Left cardiac atrium (tissue), 4 donors: Measurements from ENCODE around the gene RPP14. TPM values are rescaled to one million over a fixed set of nuclear protein-coding genes. Genes with fewer than 3 reads are reported as not detected.

ENCODE experiments used
- ATAC-seq, 2 donors: fragments of 200-7000 bp; cut with Tn5 transposase; one replicate each; pipeline ENCODE4 v1.9.1; 2020; ENCODE audit warnings: mild to moderate bottlenecking in 2 of 2, moderate library complexity in 2 of 2
- DNase-seq: peaks from one replicate; pipeline ENCODE4 v3.0.0-alpha.2; 2020
- intact Hi-C, 2 donors: fragments of 100-400 bp; cut with DNase I; formaldehyde crosslinking; loops; one replicate each; pipeline versions ENCODE4 v1.14.1 to v1.15.1; 2022 to 2023
- total RNA-seq, 2 donors: library from RNA; stranded (reverse); fragmentation: NEBNext Ultra II Directional; extraction: Animal tissue kit (Norgen Biotek cat#: 25700); gene quantifications; one replicate each; pipeline ENCODE4 v1.2.1, GENCODE V29; 2021
- donor health status: DM: no; HTN: yes; CAD: no.
- donor health status: DM: no; HTN: yes; CAD: no; lungs with severe emphysema.
- donor health status: DM: yes; HTN: yes; CAD: no.
- donor health status: Dilated cardiomyopathy.

RPP14 gene
- total RNA-seq, 2 donors from 2014 or later: 19.0 to 24.2 TPM

DNA sequence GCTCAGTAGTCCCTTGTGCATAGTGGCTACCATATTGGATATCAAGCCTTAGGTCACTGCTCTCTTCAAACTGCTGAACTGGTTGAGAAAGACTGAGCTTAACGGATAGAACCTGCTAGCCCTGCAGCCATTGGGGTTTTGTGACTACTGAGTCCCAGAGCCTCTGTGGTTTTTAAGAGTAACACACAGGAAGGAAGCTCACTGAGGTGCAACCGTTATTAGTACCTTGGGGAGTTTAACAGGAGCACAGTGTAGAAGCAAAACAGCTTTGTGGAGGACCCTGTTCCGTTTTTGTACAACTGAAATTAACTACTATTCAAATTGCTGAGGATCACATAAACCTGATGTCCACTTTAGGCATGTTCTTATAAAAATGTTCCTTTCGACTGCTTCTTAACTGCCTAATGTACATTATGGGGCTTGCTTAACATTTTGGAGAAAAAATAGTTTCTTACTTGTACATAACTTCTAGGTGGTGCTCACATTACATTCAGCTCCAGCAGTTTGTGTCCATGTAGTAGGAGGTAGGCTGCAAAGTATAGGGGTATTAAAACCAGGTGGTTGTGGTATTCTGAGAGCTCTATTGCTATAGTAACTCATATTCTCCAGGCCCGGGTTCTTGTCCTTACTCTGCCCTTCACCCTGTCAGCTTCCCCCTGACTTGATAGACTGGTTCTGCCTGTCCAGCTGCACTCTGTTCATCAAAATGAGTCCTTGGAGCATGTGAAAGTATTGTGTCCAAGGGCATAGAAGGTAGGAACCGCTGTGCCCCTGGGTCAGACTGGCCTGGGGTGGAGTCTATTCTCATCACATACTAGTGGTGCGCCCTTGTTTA is 44.0 kb downstream of the RPP14 start:
- intact Hi-C loops: no loop called here
- DNase-seq (no peak), ATAC-seq (no peak)

GRCh38 chr3:58350627-58351013 is 44.6 kb downstream of the RPP14 start:
- ATAC-seq: no peak
- intact Hi-C loops: no loop called here
- no peak for DNase-seq

DNA sequence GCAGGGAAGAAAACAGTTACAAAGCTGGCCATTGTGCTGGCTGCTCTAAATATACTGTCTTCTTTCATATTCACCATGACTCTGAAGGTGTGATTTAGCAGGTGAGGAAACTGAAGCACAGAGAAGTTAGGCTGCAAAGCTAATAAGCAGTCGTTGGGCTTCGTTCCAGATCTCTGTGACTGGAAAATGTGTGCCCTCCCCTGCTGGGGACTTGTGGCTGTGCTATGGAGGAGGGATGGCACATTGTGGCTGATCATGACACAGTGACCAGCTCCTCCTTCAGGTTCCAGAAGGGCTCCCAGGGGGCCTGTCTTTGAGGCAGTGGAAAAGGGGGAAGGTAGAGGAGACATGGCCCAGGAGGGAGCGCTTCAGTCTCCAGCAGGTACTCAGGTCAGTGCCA is 45.9 kb downstream of the RPP14 start:
- DNase-seq (no peak), ATAC-seq (no peak)
- intact Hi-C loops: no loop called here

DNA sequence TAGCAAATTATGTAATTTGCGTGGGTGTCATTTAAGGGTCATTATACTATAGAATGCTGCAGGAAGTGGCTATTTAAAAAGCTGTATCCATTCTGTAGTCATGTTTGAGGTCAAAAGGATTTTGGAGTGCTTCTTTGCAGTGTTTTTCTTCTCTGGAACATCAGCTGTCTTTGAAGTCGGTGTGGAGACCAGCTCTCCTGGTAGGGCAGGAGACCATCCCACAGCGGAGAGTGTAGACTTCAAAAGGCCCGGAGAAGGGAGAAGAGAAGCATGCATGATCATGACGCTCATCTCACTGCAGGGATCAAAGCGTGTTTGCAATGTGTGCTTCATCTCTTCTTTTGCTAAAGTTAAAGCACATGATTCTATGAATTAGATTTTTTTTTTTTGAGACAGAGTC is 46.6 kb downstream of the RPP14 start:
- no peak for DNase-seq
- intact Hi-C loops: no loop called here
- ATAC-seq: no peak

GRCh38 chr3:58353722-58354553 is 47.9 kb downstream of the RPP14 start:
- intact Hi-C loops: no loop called here
- DNase-seq: no peak
- ATAC-seq: peak in 1 of 2 donors; percentile 27

- intact Hi-C loops: no loop called here
- ATAC-seq: peak in 1 of 2 donors; percentile 21
- DNase-seq: no peak
These were observed 49.1 kb downstream of the RPP14 start for GRCh38 chr3:58355179-58355578.

DNA sequence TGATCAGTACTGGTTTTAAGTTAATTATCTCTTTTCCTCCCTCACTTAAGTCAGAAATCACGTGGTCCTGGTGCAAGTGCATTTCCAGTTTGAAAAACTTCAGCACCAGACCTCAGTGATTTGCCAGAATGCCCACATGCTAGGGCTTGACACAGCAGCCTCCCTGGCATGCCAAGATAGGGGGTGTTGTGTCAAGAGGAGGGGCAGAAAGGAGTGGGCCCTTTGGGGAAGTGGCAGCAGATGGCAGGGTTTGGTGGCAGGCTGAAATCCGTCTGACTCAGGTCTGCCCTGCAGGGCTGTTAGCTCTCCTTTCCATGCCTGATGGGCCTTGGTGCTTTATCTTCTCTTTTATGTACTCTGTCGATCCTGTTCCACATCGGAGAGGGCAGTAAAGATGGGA is 50.0 kb downstream of the RPP14 start:
- peak; percentile 45 to 49 for ATAC-seq
- intact Hi-C loops: no loop called here
- DNase-seq: no peak

- intact Hi-C loops: no loop called here
- ATAC-seq (no peak), DNase-seq (no peak)
These were observed 51.4 kb downstream of the RPP14 start for GRCh38 chr3:58357402-58357801.

DNA sequence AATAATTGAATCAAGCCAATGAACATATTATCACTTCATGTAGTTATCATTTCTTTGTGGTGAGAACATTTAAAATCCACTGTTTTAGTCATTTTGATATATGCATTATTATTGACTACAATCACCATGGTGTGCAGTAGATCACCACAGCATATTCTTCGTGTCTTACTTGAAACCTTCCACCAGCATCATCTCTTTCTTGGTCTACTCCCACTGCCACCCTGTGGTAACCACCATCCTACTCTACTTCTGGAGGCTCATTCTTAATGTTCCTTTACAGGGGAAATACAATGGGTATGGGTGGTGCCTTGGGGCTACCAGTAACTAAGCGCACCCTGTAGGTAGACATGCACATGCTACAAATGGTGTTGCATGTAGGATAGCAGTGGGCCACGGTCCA is 52.0 kb downstream of the RPP14 start:
- DNase-seq: no peak
- no peak for ATAC-seq
- intact Hi-C loops: no loop called here

DNA sequence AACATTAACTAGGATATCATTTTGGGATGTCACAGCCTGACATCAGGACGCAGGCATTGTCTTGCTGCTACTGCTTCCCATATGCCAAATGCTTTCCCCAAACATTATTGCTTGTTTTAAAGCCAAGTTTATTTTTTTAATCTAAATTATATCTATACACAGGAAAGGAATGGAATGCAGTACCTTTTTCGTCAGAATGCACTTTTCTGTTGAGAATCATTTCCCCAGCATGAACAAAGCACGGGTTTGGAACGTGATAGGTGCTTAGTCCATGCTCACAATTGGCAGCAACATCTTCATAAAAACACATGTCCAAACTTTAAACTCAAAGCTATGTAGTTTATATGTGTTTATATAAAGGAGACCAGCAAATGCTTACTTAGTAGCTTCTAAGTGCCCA is 52.8 kb downstream of the RPP14 start:
- DNase-seq (no peak), ATAC-seq (no peak)
- intact Hi-C loops: no loop called here

- no peak for DNase-seq
- intact Hi-C loops: no loop called here
- no peak for ATAC-seq
These were observed 53.6 kb downstream of the RPP14 start for GRCh38 chr3:58359621-58360020.

DNA sequence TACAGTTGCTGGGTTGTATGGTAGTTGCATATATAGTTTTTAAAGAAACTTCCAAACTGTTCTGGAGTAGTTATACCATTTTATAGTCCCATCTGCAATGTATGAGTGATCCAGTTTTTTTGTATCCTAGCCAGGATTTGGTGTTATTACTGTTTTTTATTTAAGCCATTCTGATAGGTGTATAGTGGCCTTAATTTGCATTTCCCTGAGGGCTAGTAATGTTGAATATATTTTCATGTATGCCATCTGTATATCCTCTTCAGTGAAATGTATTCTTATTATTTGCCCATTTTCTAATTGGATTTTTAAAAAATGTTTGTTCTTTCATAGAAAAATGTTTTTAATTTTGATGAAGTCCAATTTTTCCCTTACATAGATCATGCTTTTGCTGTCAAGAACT is 55.8 kb downstream of the RPP14 start:
- DNase-seq (no peak), ATAC-seq (no peak)
- intact Hi-C loops: no loop called here

GRCh38 chr3:58366699-58367098 is 60.7 kb downstream of the RPP14 start:
- intact Hi-C loops: no loop called here
- no peak for DNase-seq
- ATAC-seq: no peak

- DNase-seq (no peak), ATAC-seq (no peak)
- intact Hi-C loops: no loop called here
These were observed 63.0 kb downstream of the RPP14 start for GRCh38 chr3:58369038-58369437.

Other genes starting within 250 kb of the RPP14 start
- 1 to 10 TPM; 1.4 to 3.4 TPM for gene DNASE1L3, start 95.3 kb upstream of the RPP14 start, total RNA-seq
- 10 to 100 TPM in 1 of 2 donors, 1 to 10 TPM in 1; 7.0 to 11.7 TPM for gene ABHD6, start 68.5 kb upstream of the RPP14 start, total RNA-seq
- 10 to 100 TPM in 1 of 2 donors, 1 to 10 TPM in 1; 8.1 to 12.1 TPM for gene HTD2, start 275 bp downstream of the RPP14 start, total RNA-seq
- gene PXK, start 26.6 kb downstream of the RPP14 start, total RNA-seq: 10 to 100 TPM; 13.3 to 15.1 TPM
- gene PDHB, start 127.6 kb downstream of the RPP14 start, total RNA-seq: 100 to 1,000 TPM; 121 to 146 TPM
- 1 to 10 TPM; 5.3 to 7.1 TPM for gene KCTD6, start 185.9 kb downstream of the RPP14 start, total RNA-seq
- gene ACOX2, start 230.9 kb downstream of the RPP14 start, total RNA-seq: 10 to 100 TPM; 20.1 to 28.2 TPM